A673 (cell line): ENCODE measurements around the gene EMX1.

Source experiments
- EZH2 ChIP-seq: fragments of 200-600 bp; sonication (generic); IDR thresholded peaks from 2 replicates; pipeline ENCODE4 v1.6.1; 2017; ENCODE audit warnings: borderline replicate concordance, low read depth, mild to moderate bottlenecking, mixed read lengths, antibody characterized with exemption, low read length; ENCODE audit not compliant: poor library complexity, severe bottlenecking
- TF ChIP-seq, protein P1 (sequence below): fragments of 300-800, 200-600 bp; sonication (generic); conservative IDR thresholded peaks from 2 replicates; pipeline ENCODE4 v1.5.1; 2017; ENCODE audit warnings: low read depth, mild to moderate bottlenecking, antibody characterized with exemption, low read length, moderate library complexity, mixed read lengths

- no peak for TF ChIP-seq EZH2
- TF ChIP-seq, protein P1, sequence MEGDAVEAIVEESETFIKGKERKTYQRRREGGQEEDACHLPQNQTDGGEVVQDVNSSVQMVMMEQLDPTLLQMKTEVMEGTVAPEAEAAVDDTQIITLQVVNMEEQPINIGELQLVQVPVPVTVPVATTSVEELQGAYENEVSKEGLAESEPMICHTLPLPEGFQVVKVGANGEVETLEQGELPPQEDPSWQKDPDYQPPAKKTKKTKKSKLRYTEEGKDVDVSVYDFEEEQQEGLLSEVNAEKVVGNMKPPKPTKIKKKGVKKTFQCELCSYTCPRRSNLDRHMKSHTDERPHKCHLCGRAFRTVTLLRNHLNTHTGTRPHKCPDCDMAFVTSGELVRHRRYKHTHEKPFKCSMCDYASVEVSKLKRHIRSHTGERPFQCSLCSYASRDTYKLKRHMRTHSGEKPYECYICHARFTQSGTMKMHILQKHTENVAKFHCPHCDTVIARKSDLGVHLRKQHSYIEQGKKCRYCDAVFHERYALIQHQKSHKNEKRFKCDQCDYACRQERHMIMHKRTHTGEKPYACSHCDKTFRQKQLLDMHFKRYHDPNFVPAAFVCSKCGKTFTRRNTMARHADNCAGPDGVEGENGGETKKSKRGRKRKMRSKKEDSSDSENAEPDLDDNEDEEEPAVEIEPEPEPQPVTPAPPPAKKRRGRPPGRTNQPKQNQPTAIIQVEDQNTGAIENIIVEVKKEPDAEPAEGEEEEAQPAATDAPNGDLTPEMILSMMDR, result no peak
Measured at GRCh38 chr2:72917138-72917876, at the start of gene EMX1.
